Neuron (in vitro differentiated cells): ENCODE data around the gene ACTL7B.
"Not testable (repeated sequence)": the region's sequence is repeated elsewhere in the genome, so short reads cannot be mapped to it uniquely, and the experiment has no call there.

Source experiments
- H2AFZ ChIP-seq: one replicate; pipeline ENCODE4 v1.6.1; 2013; ENCODE audit warnings: low read depth, mild to moderate bottlenecking, inconsistent platforms, low read length, moderate library complexity
- H3K27me3 ChIP-seq: one replicate; pipeline ENCODE4 v1.6.1; 2013; ENCODE audit warnings: low read length; ENCODE audit not compliant: insufficient read depth
- H3K36me3 ChIP-seq: one replicate; pipeline ENCODE4 v1.6.1; 2013; ENCODE audit warnings: low read length; ENCODE audit not compliant: insufficient read depth
- H3K4me1 ChIP-seq: one replicate; pipeline ENCODE4 v1.6.1; 2013; ENCODE audit warnings: low read length; ENCODE audit not compliant: insufficient read depth
- H3K4me3 ChIP-seq: 2 replicates; pipeline ENCODE4 v1.5.1; 2013; ENCODE audit warnings: mild to moderate bottlenecking, low read length, moderate library complexity
- H3K9me3 ChIP-seq: one replicate; pipeline ENCODE4 v1.6.1; 2013; ENCODE audit warnings: low read length

The ACTL7B gene

DNA sequence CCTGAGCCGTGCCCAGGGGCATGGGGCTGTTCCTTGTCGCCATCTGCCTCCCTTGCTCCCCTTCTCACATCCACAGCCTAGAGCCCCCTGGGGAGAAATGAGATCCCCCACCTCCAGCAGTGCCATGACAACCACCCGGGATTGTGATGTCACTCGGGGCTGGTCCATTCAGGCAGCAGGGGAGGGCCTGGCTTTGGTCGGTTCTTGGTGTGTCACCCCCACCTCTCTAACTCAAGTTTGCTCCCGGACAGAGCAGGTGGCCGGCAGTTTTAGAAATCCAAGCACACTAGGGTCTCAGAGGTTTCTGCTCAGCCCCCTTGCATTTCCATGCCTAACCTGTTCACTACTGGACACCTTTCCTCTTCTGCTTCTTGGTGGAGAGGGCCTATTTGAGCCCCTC lies at the start of gene ACTL7B:
ACTL7B (minus strand) TSS at position 99 of the 400 bp plus-strand sequence; CDS start at position 43, 56 bp downstream.
- H3K9me3 ChIP-seq, result peaks cover 5% of the 10 kb centered on the region
- no peaks in the 10 kb centered on the region for H3K4me1 ChIP-seq
- H3K4me3 ChIP-seq, result no peak within 1 kb of the TSS
- no peaks in the 10 kb centered on the region for H3K36me3 ChIP-seq
- no peak within 1 kb of the TSS for H2AFZ ChIP-seq
- peaks cover 2% of the 10 kb centered on the region for H3K27me3 ChIP-seq

GRCh38 chr9:108905494-108905893 lies 49.7 kb upstream of the ACTL7B start:
- Histone ChIP-seq H3K9me3 (no peaks in the 10 kb centered on the region), H3K4me3 (no peak overlapping the region), H3K36me3 (peaks cover 87% of the 10 kb centered on the region), H2AFZ (no peak overlapping the region), H3K27me3 (no peaks in the 10 kb centered on the region), H3K4me1 (no peaks in the 10 kb centered on the region)

DNA sequence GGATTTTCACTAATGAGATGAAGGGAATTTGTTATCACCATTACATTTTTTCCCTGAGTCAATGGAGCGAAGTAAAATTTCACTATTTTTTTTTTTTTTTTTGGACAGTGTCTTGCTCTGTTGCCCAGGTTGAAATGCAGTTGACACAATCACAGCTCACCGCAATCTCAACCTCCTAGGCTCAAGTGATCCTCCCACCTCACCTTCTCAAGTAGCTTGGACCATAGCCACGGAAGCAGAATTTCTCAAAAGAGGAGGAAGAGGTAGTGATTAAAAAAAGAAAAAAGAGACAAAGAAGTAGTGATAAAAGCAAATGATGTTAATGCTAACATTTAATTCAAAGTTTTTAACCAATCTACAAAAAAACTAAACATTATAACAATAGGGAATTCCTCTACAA lies 48.4 kb upstream of the ACTL7B start:
- H3K4me3 ChIP-seq, result no peak overlapping the region
- no peak overlapping the region for H2AFZ ChIP-seq
- no peaks in the 10 kb centered on the region for H3K4me1 ChIP-seq
- H3K27me3 ChIP-seq, result no peaks in the 10 kb centered on the region
- peaks cover 87% of the 10 kb centered on the region for H3K36me3 ChIP-seq
- no peaks in the 10 kb centered on the region for H3K9me3 ChIP-seq

GRCh38 chr9:108903420-108904103 lies 47.8 kb upstream of the ACTL7B start:
- no peaks in the 10 kb centered on the region for H3K4me1 ChIP-seq
- H3K27me3 ChIP-seq, result no peaks in the 10 kb centered on the region
- H3K4me3 ChIP-seq, result no peak overlapping the region
- no peaks in the 10 kb centered on the region for H3K9me3 ChIP-seq
- H2AFZ ChIP-seq, result no peak overlapping the region
- H3K36me3 ChIP-seq, result peaks cover 82% of the 10 kb centered on the region

DNA sequence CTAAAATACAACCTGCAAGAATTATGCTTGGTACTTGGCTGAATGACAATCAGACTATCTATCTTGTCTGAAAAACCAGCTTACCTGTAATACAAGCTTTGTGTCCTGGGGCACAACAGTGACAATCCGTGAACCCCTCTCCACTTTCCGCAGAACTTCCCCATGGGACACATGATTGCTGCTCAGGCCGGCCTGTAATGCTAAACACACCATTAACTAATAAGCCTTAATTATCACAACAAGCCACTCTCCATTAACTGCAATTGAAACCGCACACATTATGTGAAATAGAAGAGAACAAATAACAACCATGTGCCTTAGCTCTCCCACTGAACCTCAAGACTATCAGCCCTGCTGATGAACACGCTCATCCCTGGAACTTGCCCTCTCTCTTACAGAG lies 44.4 kb upstream of the ACTL7B start:
- Histone ChIP-seq H3K4me1 (no peaks in the 10 kb centered on the region), H2AFZ (no peak overlapping the region), H3K4me3 (no peak overlapping the region), H3K27me3 (no peaks in the 10 kb centered on the region), H3K36me3 (peaks cover 80% of the 10 kb centered on the region), H3K9me3 (no peaks in the 10 kb centered on the region)

DNA sequence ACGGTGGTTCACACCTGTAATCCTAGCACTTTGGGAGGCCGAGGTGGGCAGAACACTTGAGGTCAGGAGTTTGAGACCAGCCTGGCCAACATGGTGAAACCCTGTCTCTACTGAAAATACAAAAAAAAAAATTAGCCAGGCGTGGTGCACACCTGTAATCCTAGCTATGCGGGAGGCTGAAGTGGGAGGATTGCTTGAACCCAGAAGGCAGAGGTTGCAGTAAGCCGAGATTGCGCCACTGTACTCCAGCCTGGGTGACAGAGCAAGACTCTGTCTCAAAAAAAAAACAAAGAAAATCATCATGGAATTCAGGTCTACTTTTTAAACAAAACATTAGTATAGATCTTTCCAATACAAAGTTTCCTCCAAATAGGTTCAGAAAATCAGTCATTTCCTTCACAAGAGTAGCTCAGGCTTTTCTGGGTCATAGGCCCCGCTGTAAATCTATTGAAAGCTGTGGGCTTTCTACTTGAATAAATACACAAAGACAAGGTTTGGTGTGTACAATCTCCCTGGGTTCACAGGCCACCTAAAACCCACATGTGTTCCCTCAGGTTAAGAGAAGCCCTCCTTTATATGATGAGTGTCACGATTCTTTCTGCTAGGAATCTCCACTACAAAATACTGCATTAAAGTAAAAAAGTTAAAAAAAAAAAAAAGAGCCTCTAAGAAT lies 43.4 kb upstream of the ACTL7B start:
- not testable (repeated sequence) for H3K4me1 ChIP-seq, H3K27me3 ChIP-seq, H3K4me3 ChIP-seq, H2AFZ ChIP-seq, H3K9me3 ChIP-seq
- peaks cover 80% of the 10 kb centered on the region for H3K36me3 ChIP-seq

DNA sequence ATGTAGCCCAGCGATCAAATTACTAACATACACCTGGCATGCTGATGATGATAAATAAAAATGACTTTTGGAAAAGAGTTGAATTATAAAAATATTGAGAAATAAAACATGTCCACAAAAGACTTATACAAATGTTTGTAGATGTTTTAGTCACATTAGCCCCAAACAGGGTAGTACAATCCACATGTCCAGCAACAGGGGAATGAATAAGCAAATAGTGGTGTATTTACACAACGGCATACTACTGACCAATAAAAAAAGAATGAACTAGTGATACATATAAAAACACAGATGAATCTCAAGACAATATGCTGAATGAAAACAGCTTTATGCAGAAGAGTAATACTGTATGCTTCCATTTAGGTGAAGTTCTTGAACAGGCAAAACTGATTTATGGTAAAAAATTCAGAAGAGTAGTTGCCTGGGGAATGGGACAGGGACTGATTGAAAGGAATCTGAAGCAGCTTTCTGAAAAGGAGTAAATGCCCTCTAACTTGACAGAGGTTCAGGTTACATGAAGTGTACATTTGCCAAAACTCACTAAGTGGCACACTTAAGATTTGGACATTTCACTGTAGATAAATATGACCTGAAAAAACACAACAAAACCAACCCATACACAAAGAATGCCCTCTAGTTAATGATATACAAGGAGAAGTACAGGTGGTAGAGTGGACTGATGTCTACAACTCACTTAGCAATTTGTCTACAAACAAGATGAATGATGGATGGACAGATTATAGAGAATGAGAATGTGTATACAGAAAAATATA lies 41.7 kb upstream of the ACTL7B start:
- Histone ChIP-seq H3K9me3 (no peaks in the 10 kb centered on the region), H3K27me3 (no peaks in the 10 kb centered on the region), H3K36me3 (peaks cover 77% of the 10 kb centered on the region), H3K4me1 (no peaks in the 10 kb centered on the region), H3K4me3 (no peak overlapping the region), H2AFZ (no peak overlapping the region)

DNA sequence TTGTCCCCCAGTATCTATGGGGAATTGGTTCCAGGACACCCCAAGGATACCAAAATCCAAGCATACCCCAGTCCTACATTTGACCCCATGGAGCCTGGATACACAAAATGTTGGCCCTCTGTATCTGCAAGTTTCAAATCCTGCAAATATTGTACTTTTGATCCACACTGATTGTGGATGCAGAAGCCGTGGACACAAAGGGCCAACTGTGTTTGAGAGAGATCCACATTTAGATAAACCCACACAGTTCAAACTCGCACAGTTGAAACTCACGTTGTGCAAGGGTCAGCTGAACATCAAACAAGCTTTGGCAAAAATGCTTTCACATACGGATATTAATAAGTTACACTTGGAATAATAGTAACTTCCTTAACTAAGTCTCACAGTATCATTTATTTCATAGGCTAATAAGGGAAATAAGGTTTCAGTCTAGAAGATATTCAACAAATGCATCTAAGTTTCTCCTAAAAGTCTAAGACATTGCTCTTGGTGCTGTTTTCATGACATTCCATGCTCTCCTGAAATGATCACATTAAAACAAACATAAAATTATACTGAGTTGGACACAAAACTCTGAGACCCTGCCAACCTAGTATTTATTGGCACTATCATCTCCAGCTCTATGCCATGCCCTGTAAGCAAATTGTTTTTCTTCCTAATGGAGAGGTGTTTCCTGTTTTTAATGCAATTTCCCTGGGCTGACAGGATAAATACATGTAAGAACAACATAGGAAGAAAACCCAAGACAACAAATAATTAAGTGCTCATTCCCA lies 38.6 kb upstream of the ACTL7B start:
- Histone ChIP-seq H2AFZ (no peak overlapping the region), H3K9me3 (no peaks in the 10 kb centered on the region), H3K4me1 (no peaks in the 10 kb centered on the region), H3K4me3 (no peak overlapping the region), H3K36me3 (peaks cover 78% of the 10 kb centered on the region), H3K27me3 (no peaks in the 10 kb centered on the region)

DNA sequence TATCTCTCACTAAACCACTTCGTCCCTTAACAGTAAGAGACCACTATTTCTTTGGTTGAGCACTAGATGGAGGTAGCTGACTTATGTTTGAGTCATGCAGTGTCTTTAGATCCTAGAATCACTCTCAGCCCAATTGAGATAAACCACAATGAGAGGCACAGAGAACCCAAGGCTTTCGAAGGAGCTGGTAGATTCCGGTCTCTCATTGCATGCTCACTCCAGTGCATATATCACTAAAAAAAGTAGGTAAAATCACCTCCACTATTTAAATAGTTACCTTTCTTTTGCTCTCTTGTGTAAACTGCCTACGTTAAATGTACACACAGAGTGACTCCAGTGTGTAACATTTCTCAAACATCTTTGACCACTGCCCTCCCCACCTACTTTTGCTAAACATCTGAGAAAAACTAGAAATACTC lies 33.9 kb upstream of the ACTL7B start:
- no peaks in the 10 kb centered on the region for H3K4me1 ChIP-seq
- H3K27me3 ChIP-seq, result no peaks in the 10 kb centered on the region
- no peak overlapping the region for H2AFZ ChIP-seq
- no peak overlapping the region for H3K4me3 ChIP-seq
- H3K9me3 ChIP-seq, result no peaks in the 10 kb centered on the region
- H3K36me3 ChIP-seq, result peaks cover 64% of the 10 kb centered on the region

GRCh38 chr9:108886594-108887271 lies 30.9 kb upstream of the ACTL7B start:
- peaks cover 53% of the 10 kb centered on the region for H3K36me3 ChIP-seq

DNA sequence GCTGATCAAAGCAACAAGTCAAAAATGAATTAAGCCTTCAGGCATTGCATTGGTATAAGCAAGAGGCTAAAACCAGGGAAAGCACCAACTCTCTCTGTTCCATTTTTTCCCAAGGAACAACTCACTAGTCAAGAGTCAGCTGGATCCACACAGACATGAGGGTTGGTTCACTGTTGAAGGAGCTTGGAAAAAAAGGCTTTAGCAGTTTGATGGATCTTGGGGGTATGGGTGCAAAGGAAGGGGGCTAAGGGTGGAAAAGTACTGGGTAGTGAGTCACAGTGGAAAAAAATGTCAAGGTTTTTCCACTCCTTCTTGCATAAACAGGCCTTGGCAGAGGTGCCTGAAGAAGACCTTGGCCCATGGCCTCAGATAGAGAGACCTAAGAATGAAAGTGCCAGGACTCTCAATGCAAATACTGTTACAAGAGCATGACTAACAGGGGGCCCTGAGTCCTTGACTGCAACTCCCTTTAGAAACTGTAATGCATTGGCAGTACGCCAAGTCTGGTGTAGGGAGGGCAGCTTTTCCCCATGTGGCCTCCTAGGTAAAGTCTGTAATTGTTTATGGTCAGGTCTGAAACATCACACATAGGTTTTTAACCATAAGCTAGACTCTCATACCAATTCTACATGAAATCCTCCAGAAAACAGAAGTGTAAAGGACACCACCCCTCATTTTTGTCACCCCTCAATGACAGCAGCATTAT lies 30.0 kb upstream of the ACTL7B start:
- Histone ChIP-seq H3K4me3 (no peak overlapping the region), H3K4me1 (no peaks in the 10 kb centered on the region), H3K36me3 (peaks cover 49% of the 10 kb centered on the region), H3K27me3 (no peaks in the 10 kb centered on the region), H3K9me3 (no peaks in the 10 kb centered on the region), H2AFZ (no peak overlapping the region)

More at GRCh38 chr9:108886594-108887271, 30.9 kb upstream of the ACTL7B start:
- not testable (repeated sequence) for H3K4me3 ChIP-seq, H2AFZ ChIP-seq, H3K4me1 ChIP-seq, H3K27me3 ChIP-seq, H3K9me3 ChIP-seq

DNA sequence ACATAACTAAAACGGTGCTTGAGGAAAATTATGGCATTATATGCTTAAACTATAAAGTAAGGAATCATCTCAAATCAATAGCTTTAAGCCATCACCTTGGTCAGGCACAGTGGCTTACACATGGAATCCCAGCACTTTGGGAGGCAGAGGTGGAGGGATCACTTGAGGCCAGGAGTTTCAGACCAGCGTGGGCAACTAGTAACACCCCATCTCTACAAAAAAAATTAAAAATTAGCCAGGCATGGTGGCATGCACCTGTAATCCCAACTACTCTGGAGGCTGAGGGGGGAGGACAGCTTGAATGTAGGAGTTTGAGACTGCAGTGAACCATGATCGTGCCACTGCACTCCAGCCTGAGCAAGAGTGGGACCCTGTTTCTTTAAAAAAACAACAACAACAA lies 28.9 kb upstream of the ACTL7B start:
- no peaks in the 10 kb centered on the region for H3K9me3 ChIP-seq
- H2AFZ ChIP-seq, result no peak overlapping the region
- H3K36me3 ChIP-seq, result peaks cover 49% of the 10 kb centered on the region
- H3K4me1 ChIP-seq, result no peaks in the 10 kb centered on the region
- no peak overlapping the region for H3K4me3 ChIP-seq
- no peaks in the 10 kb centered on the region for H3K27me3 ChIP-seq
